ENCODE measurements around the gene IFNK. TPM values are rescaled to one million over a fixed set of nuclear protein-coding genes. Genes with fewer than 3 reads are reported as not detected.

Gene IFNK
- polyA plus RNA-seq, 1 of the 3 experiments (the other 2 are of a cell fraction) = not detected

DNA sequence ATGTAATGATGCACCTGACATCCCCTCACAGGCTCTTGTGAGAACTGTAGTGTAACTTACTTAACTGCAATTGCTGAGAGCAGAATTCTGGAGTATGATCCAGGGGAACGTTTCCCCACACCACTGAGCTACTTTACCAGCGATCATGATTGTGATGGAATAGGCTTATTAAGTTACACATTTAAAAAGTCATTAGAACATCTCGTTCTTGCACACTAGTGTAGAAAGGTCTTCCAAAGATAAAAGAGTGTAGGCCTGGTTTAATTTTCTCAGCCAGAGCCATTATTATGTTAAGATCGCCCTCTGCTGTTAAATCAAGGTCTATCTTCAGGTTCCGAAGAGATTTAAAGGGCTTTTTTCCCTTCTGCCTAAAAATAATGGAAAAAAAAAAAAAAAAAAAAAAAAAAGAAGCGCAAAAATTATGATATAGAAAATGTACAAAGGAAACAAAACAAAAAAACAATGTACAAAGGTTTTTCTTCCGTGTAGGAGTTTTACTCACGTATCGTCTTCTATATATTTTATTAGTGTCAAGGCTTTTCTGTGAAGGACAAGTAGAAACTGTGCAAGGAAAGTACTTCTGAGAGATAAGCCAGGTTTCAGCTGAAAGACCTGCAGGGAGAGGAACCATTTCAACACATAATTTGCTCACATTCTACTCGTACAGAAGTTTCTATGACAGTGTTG, 24.1 kb downstream of the IFNK start:
- POLR2A ChIA-PET = no interaction called here
- Histone ChIP-seq H3K9ac (no peak overlapping the region), H3K4me3 (ENCODE audit: low read depth in 2 of 2, low read length in 1 of 2) (no peak overlapping the region), H3K4me2 (no peak overlapping the region), H3K27me3 (ENCODE audit: insufficient read depth) (no peaks in the 10 kb centered on the region), H3K9me3 (no peaks in the 10 kb centered on the region), H3F3A (replicated peaks; ENCODE audit: insufficient read depth) (peaks cover 10% of the 10 kb centered on the region), H3K27ac (ENCODE audit: low read depth in 2 of 2, low read length in 1 of 2) (peak overlapping the region in 1 of 2 experiments; percentile 39; a peak in 1 of 4 replicates), H4K20me1 (ENCODE audit: insufficient read depth) (no peaks in the 10 kb centered on the region), H3K4me1 (ENCODE audit: control insufficient read depth in 1 of 2, insufficient read depth in 2 of 2, low read depth in 1 of 2, low read length in 1 of 2) (no peaks in the 10 kb centered on the region; a peak in 1 of 4 replicates), H3K79me2 (ENCODE audit: insufficient read depth) (no peaks in the 10 kb centered on the region), H3K36me3 (replicated peaks in 1 of 2; ENCODE audit: control insufficient read depth in 1 of 2, insufficient read depth in 2 of 2, low read length in 1 of 2) (peaks cover 21 to 44% of the 10 kb centered on the region in 2 experiments), H3K9me2 (no peaks in the 10 kb centered on the region; the same call in 1 of the 2 replicates), H2AFZ (ENCODE audit: low read depth) (no peak overlapping the region)
- peak; percentile 80 for TF ChIP-seq RAD21 (IDR thresholded peaks at IDR 0.05; ENCODE audit: low read length)
- peak; percentile 77 for TF ChIP-seq SMC3 (IDR thresholded peaks at IDR 0.05; ENCODE audit: low read depth, low read length)
- no peak for TF ChIP-seq MEF2A (IDR thresholded peaks at IDR 0.05; ENCODE audit: borderline replicate concordance, low read depth)
- TF ChIP-seq, protein P1, sequence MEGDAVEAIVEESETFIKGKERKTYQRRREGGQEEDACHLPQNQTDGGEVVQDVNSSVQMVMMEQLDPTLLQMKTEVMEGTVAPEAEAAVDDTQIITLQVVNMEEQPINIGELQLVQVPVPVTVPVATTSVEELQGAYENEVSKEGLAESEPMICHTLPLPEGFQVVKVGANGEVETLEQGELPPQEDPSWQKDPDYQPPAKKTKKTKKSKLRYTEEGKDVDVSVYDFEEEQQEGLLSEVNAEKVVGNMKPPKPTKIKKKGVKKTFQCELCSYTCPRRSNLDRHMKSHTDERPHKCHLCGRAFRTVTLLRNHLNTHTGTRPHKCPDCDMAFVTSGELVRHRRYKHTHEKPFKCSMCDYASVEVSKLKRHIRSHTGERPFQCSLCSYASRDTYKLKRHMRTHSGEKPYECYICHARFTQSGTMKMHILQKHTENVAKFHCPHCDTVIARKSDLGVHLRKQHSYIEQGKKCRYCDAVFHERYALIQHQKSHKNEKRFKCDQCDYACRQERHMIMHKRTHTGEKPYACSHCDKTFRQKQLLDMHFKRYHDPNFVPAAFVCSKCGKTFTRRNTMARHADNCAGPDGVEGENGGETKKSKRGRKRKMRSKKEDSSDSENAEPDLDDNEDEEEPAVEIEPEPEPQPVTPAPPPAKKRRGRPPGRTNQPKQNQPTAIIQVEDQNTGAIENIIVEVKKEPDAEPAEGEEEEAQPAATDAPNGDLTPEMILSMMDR (IDR thresholded peaks at IDR 0.05) = peak; percentile 67
- WGBS (ENCODE audit: low lambda C conversion rate) = 59% methylated on average over 10 of the region's 10 CpGs
- CTCF ChIA-PET = interaction anchor here (0.6 to 6.4 kb wide), 18 partner anchors 10 to 265 kb away, joined by 3 to 62 read pairs (median 4); partner anchors contain the start of gene MOB3B
- DNase-seq = peak; percentile 38

DNA sequence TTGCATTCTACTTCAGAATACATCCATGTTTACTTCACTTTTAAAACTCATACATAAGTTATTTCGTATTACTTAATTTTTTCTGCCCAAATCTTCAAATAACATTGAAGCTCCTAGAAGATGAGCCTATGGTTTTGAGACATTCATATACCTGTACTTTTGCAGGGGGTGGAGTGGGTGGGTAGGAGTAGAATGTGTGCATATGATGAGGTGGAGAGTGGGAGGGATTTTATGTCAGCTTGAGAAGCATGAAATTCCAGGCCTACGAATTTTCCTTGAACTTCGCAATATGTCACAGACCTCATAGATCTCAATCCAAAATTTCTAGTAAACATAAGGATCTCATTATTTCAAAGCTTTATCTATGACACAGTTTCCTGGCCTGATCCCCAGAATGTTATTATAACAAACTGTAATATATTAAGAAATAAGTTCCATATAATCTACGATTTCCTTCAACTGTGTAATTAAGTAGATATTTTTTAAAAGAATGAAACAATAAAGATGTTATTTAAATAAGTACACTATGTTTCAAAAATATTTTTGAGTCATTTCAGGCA, 25.2 kb downstream of the IFNK start:
- ChIA-PET CTCF (interaction anchor here (1.0 to 6.4 kb wide), 11 partner anchors 11 to 518 kb away, joined by 3 to 62 read pairs (median 4); no protein-coding TSS in a partner anchor), POLR2A (no interaction called here)
- H3F3A ChIP-seq (replicated peaks; ENCODE audit: insufficient read depth) = peaks cover 10% of the 10 kb centered on the region
- no peaks in the 10 kb centered on the region for H4K20me1 ChIP-seq (ENCODE audit: insufficient read depth)
- H3K36me3 ChIP-seq (replicated peaks in 1 of 2; ENCODE audit: control insufficient read depth in 1 of 2, insufficient read depth in 2 of 2, low read length in 1 of 2) = peaks cover 20 to 43% of the 10 kb centered on the region in 2 experiments
- H3K4me2 ChIP-seq = peak overlapping the region; percentile 39; the same call in 1 of the 2 replicates
- H3K79me2 ChIP-seq (ENCODE audit: insufficient read depth) = no peaks in the 10 kb centered on the region
- H3K9ac ChIP-seq = no peak overlapping the region
- H3K4me1 ChIP-seq (ENCODE audit: control insufficient read depth in 1 of 2, insufficient read depth in 2 of 2, low read depth in 1 of 2, low read length in 1 of 2) = no peaks in the 10 kb centered on the region; a peak in 1 of 4 replicates
- no peaks in the 10 kb centered on the region; the same call in 1 of the 2 replicates for H3K9me2 ChIP-seq
- H3K9me3 ChIP-seq = no peaks in the 10 kb centered on the region
- no peak overlapping the region for H2AFZ ChIP-seq (ENCODE audit: low read depth)
- no peak for DNase-seq
- WGBS (ENCODE audit: low lambda C conversion rate) = 56% methylated on average over 4 of the region's 4 CpGs
- peak overlapping the region in 1 of 2 experiments; percentile 47; a peak in 2 of 4 replicates for H3K27ac ChIP-seq (ENCODE audit: low read depth in 2 of 2, low read length in 1 of 2)
- H3K4me3 ChIP-seq (ENCODE audit: low read depth in 2 of 2, low read length in 1 of 2) = no peak overlapping the region
- no peaks in the 10 kb centered on the region for H3K27me3 ChIP-seq (ENCODE audit: insufficient read depth)
- TF ChIP-seq EP300 (IDR thresholded peaks at IDR 0.05; ENCODE audit: borderline replicate concordance in 1 of 2, low read depth in 1 of 2, low read length in 1 of 2) (no peak), JUND (IDR thresholded peaks at IDR 0.05) (0 out of 2 replicates have a peak, but pooled peaks have one; percentile 9), FOXM1 (IDR thresholded peaks at IDR 0.05; ENCODE audit: low read depth) (no peak), RCOR1 (IDR thresholded peaks at IDR 0.05; ENCODE audit: low read length) (no peak), NRF1 (IDR thresholded peaks at IDR 0.05; ENCODE audit: low read depth, low read length) (no peak), TCF12 (IDR thresholded peaks at IDR 0.05) (peak; percentile 80), GABPA (IDR thresholded peaks at IDR 0.05; ENCODE audit: low read depth) (no peak), EZH2phosphoT487 (IDR thresholded peaks at IDR 0.05; ENCODE audit: borderline replicate concordance, low read depth) (no peak), TEAD4 (IDR thresholded peaks at IDR 0.05; ENCODE audit: borderline replicate concordance, insufficient read depth) (no peak)
- TF ChIP-seq, protein P2, sequence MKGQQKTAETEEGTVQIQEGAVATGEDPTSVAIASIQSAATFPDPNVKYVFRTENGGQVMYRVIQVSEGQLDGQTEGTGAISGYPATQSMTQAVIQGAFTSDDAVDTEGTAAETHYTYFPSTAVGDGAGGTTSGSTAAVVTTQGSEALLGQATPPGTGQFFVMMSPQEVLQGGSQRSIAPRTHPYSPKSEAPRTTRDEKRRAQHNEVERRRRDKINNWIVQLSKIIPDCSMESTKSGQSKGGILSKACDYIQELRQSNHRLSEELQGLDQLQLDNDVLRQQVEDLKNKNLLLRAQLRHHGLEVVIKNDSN (IDR thresholded peaks at IDR 0.05; ENCODE audit: borderline replicate concordance, low read depth) = no peak
- TF ChIP-seq, protein P3, sequence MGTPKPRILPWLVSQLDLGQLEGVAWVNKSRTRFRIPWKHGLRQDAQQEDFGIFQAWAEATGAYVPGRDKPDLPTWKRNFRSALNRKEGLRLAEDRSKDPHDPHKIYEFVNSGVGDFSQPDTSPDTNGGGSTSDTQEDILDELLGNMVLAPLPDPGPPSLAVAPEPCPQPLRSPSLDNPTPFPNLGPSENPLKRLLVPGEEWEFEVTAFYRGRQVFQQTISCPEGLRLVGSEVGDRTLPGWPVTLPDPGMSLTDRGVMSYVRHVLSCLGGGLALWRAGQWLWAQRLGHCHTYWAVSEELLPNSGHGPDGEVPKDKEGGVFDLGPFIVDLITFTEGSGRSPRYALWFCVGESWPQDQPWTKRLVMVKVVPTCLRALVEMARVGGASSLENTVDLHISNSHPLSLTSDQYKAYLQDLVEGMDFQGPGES (IDR thresholded peaks at IDR 0.05; ENCODE audit: low read depth, low read length) = no peak
- TF ChIP-seq, protein P4, sequence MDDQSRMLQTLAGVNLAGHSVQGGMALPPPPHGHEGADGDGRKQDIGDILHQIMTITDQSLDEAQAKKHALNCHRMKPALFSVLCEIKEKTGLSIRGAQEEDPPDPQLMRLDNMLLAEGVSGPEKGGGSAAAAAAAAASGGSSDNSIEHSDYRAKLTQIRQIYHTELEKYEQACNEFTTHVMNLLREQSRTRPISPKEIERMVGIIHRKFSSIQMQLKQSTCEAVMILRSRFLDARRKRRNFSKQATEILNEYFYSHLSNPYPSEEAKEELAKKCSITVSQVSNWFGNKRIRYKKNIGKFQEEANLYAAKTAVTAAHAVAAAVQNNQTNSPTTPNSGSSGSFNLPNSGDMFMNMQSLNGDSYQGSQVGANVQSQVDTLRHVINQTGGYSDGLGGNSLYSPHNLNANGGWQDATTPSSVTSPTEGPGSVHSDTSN (IDR thresholded peaks at IDR 0.05) = peak; percentile 51
- TF ChIP-seq, protein P5, sequence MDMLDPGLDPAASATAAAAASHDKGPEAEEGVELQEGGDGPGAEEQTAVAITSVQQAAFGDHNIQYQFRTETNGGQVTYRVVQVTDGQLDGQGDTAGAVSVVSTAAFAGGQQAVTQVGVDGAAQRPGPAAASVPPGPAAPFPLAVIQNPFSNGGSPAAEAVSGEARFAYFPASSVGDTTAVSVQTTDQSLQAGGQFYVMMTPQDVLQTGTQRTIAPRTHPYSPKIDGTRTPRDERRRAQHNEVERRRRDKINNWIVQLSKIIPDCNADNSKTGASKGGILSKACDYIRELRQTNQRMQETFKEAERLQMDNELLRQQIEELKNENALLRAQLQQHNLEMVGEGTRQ (IDR thresholded peaks at IDR 0.05; ENCODE audit: borderline replicate concordance, low read depth, low read length) = no peak
- TF ChIP-seq, protein P6, sequence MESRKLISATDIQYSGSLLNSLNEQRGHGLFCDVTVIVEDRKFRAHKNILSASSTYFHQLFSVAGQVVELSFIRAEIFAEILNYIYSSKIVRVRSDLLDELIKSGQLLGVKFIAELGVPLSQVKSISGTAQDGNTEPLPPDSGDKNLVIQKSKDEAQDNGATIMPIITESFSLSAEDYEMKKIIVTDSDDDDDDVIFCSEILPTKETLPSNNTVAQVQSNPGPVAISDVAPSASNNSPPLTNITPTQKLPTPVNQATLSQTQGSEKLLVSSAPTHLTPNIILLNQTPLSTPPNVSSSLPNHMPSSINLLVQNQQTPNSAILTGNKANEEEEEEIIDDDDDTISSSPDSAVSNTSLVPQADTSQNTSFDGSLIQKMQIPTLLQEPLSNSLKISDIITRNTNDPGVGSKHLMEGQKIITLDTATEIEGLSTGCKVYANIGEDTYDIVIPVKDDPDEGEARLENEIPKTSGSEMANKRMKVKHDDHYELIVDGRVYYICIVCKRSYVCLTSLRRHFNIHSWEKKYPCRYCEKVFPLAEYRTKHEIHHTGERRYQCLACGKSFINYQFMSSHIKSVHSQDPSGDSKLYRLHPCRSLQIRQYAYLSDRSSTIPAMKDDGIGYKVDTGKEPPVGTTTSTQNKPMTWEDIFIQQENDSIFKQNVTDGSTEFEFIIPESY (IDR thresholded peaks at IDR 0.05; ENCODE audit: borderline replicate concordance, low read depth) = no peak
